Stomach (tissue), 9 donors: ENCODE results near the gene MCC. TPM values are rescaled to one million over a fixed set of nuclear protein-coding genes. Genes with fewer than 3 reads are reported as not detected.

ENCODE experiments used
- DNase-seq, 2 donors: peaks; one replicate each; pipeline versions ENCODE4 v3.0.0 to v3.0.0-alpha.2; 2013 to 2019
- H3K27ac ChIP-seq, 5 donors: fragments of 200-600 bp in 4 of 5; sonication (generic) in 4 of 5; one replicate each; pipeline ENCODE4 v1.5.1; 2013 to 2019; ENCODE audit warnings: mild to moderate bottlenecking in 1 of 5, moderate library complexity in 1 of 5
- H3K27me3 ChIP-seq, 3 donors: fragments of 200-600 bp; sonication (generic); one replicate each; pipeline ENCODE4 v1.5.1; 2017 to 2019; ENCODE audit warnings: mixed run types in 1 of 3
- H3K36me3 ChIP-seq, 4 donors: fragments of 200-600 bp; sonication (generic); 1 replicate in 3 of 4; 2 replicates in 1 of 4; pipeline ENCODE4 v1.5.1; 2016 to 2019
- H3K4me1 ChIP-seq, 4 donors: fragments of 200-600 bp; sonication (generic); one replicate each; pipeline ENCODE4 v1.5.1; 2016 to 2019
- H3K4me3 ChIP-seq, 4 donors: fragments of 200-600 bp; sonication (generic) in 3 of 4; one replicate each; pipeline ENCODE4 v1.5.1; 2016 to 2019; ENCODE audit warnings: mild to moderate bottlenecking in 1 of 4
- H3K9me3 ChIP-seq, 4 donors: fragments of 200-600 bp; sonication (generic); one replicate each; pipeline ENCODE4 v1.5.1; 2016 to 2019
- CTCF ChIP-seq, 7 experiments: fragments of 450-650 bp in 4 of 7; fragments of 200-600 bp in 3 of 7; sonication (generic) in 3 of 7; IDR thresholded peaks; one replicate each; pipeline ENCODE4 v1.5.1; 2016 to 2019; ENCODE audit warnings: antibody characterized with exemption in 7 of 7, control low read depth in 2 of 7, mild to moderate bottlenecking in 1 of 7
- EP300 ChIP-seq: sonication (generic); formaldehyde crosslinking; IDR thresholded peaks from one replicate; pipeline ENCODE4 v1.6.1; 2017; ENCODE audit warnings: antibody characterized with exemption
- POLR2A ChIP-seq, 4 donors: fragments of 450-650 bp; IDR thresholded peaks; one replicate each; pipeline ENCODE4 v1.6.1; 2016; ENCODE audit warnings: antibody characterized with exemption in 4 of 4, control low read depth in 2 of 4, mild to moderate bottlenecking in 1 of 4, moderate library complexity in 1 of 4
- POLR2AphosphoS5 ChIP-seq, 3 donors: sonication (generic); formaldehyde crosslinking; IDR thresholded peaks; one replicate each; pipeline ENCODE4 v1.6.1; 2016; ENCODE audit warnings: antibody characterized with exemption in 3 of 3
- WGBS, 5 donors: extraction: QIAGEN DNeasy Blood & Tissue Kit in 3 of 5; methylation state at CpG; one replicate each; pipeline versions ENCODE4 v1.1.5 to v1.1.7; 2013 to 2018; 5-methylcytosine and 5-hydroxymethylcytosine counted together
- intact Hi-C: fragments of 100-400 bp; cut with DNase I; formaldehyde crosslinking; loops from one replicate; pipeline ENCODE4 v1.15.1; 2023; ENCODE audit warnings: low total_unique reads
- polyA plus RNA-seq, 3 donors: library from polyadenylated mRNA; stranded (reverse); fragments of 200-250 nt; gene quantifications; one replicate each; pipeline ENCODE4 v1.2.3, GENCODE V29; 2013
- total RNA-seq, 5 donors: library from RNA; depleted of rRNA; stranded (reverse); fragments of >200 nt; gene quantifications; one replicate each; pipeline versions ENCODE4 v1.1.0 to v1.2.3, GENCODE V29; 2014 to 2016
- donor health status: healthy with polysubstance abuse.
- donor health status: Bipolar disorder and iron deficiency.
- donor health status: healthy.

Gene MCC
- total and polyA plus RNA-seq, 8 donors, result 3.8 to 35.1 (median 8.9) TPM

DNA sequence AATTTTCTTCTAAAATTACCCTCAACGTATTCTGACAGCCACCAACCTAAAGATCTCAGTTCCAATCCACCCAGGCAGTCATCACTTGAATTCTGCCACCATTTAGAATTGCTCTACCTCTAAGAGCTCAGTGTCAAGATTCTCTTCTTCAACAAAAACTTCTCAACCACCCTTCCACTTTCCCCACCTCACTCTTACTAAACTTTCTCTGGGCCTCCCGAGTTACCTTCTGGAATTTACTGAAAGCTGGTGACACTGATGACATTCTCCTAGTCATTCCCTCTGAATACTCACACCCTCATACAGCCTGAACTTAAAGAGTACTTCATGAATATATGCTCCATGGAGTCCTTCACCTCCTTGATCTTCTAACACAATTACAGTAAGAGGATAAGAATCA is 263.0 kb downstream of the MCC start:
- 77 to 91% (median 79%) methylated on average over 2 of the region's 2 CpGs for WGBS, 5 donors
- Histone ChIP-seq H3K4me1 (peaks cover 0 to 4% (median 0%) of the 10 kb centered on the region in 4 donors), H3K36me3 (no peaks in the 10 kb centered on the region), H3K27ac (no peak overlapping the region), H3K27me3 (no peaks in the 10 kb centered on the region), H3K9me3 (no peaks in the 10 kb centered on the region), H3K4me3 (no peak overlapping the region)
- DNase-seq, result no peak
- intact Hi-C loops, result no loop called here
- no peak for TF ChIP-seq EP300
- no peak for TF ChIP-seq CTCF (IDR thresholded peaks at IDR 0.05)
- TF ChIP-seq POLR2AphosphoS5 (IDR thresholded peaks at IDR 0.05), result no peak
- TF ChIP-seq POLR2A (IDR thresholded peaks at IDR 0.05), result no peak

GRCh38 chr5:113224605-113225065 is 263.6 kb downstream of the MCC start:
- DNase-seq, result no peak
- peaks cover 0 to 4% (median 0%) of the 10 kb centered on the region in 4 donors for H3K4me1 ChIP-seq
- no peak overlapping the region for H3K27ac ChIP-seq
- H3K27me3 ChIP-seq, result no peaks in the 10 kb centered on the region
- TF ChIP-seq EP300 (no peak), POLR2A (IDR thresholded peaks at IDR 0.05) (no peak), POLR2AphosphoS5 (IDR thresholded peaks at IDR 0.05) (no peak), CTCF (IDR thresholded peaks at IDR 0.05) (no peak)
- 62 to 76% (median 68%) methylated on average over 4 of the region's 4 CpGs for WGBS, 5 donors
- intact Hi-C loops, result no loop called here
- H3K4me3 ChIP-seq, result no peak overlapping the region
- H3K9me3 ChIP-seq, result no peaks in the 10 kb centered on the region
- H3K36me3 ChIP-seq, result no peaks in the 10 kb centered on the region

DNA sequence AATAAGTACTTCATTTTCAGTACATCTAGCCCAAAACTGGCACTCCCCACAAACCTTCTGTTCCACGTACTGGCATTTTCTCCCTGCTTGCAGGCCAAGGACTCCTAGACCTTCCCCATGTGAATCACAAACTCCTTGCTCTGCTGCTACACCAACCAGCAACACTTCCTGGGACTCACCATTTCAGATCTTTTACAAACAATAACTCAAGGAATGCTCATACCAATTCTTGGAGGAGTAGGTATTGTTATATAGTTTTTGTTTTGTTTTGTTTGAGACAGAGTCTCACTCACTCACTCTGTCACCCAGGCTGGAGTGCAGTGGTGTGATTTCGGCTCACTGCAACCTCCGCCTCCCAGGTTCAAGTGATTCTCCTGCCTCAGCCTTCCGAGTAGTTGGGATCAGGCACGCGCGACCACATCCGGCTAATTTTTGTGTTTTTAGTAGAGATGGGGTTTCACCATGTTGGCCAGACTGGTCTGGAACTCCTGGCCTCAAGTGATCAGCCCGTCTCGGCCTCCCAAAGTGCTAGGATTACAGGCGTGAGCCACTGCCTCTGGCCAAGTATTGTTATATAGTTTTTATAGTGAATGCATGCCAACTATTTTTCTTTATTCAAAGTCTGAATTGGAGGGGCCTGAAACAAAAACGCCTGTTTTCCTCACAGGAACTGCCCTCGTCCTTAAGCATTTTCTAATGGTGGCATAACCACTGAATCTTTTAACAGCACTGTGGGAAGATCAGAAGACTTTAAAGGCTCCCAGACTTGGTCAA is 264.2 kb downstream of the MCC start:
- WGBS, 5 donors, result 80 to 88% (median 84%) methylated on average over 13 of the region's 13 CpGs
- Histone ChIP-seq H3K27ac (peak overlapping the region in 2 of 5 donors; percentile 16 to 28), H3K27me3 (no peaks in the 10 kb centered on the region), H3K36me3 (no peaks in the 10 kb centered on the region), H3K4me3 (no peak overlapping the region), H3K9me3 (no peaks in the 10 kb centered on the region), H3K4me1 (peaks cover 0 to 4% (median 0%) of the 10 kb centered on the region in 4 donors)
- no peak for TF ChIP-seq POLR2AphosphoS5 (IDR thresholded peaks at IDR 0.05)
- TF ChIP-seq CTCF (IDR thresholded peaks at IDR 0.05), result no peak
- TF ChIP-seq EP300, result no peak
- no peak for TF ChIP-seq POLR2A (IDR thresholded peaks at IDR 0.05)
- intact Hi-C loops, result no loop called here
- no peak for DNase-seq

GRCh38 chr5:113223315-113223714 is 264.9 kb downstream of the MCC start:
- TF ChIP-seq CTCF (IDR thresholded peaks at IDR 0.05), result no peak
- TF ChIP-seq POLR2A (IDR thresholded peaks at IDR 0.05), result no peak
- no peak for TF ChIP-seq EP300
- no peak for TF ChIP-seq POLR2AphosphoS5 (IDR thresholded peaks at IDR 0.05)
- intact Hi-C loops, result no loop called here
- DNase-seq, result no peak
- Histone ChIP-seq H3K4me3 (no peak overlapping the region), H3K27ac (no peak overlapping the region), H3K27me3 (no peaks in the 10 kb centered on the region), H3K36me3 (no peaks in the 10 kb centered on the region), H3K9me3 (no peaks in the 10 kb centered on the region), H3K4me1 (peaks cover 0 to 4% (median 0%) of the 10 kb centered on the region in 4 donors)
- 83 to 91% (median 88%) methylated on average over 3 of the region's 3 CpGs for WGBS, 5 donors
